Activated T-cell treated with anti-CD3 and anti-CD28 coated beads for 24 hours (primary cell): ENCODE measurements around the gene BRCC3.

Experiments
- DNase-seq: peaks from one replicate; pipeline ENCODE4 v3.0.0-alpha.2; 2020; ENCODE audit warnings: low read depth

BRCC3 gene

GRCh38 chrX:155056877-155057792, 14.2 kb upstream of the BRCC3 start:
- peak; percentile 8 for DNase-seq

- DNase-seq: no peak
Measured at GRCh38 chrX:155061760-155062159, 9.5 kb upstream of the BRCC3 start.

DNA sequence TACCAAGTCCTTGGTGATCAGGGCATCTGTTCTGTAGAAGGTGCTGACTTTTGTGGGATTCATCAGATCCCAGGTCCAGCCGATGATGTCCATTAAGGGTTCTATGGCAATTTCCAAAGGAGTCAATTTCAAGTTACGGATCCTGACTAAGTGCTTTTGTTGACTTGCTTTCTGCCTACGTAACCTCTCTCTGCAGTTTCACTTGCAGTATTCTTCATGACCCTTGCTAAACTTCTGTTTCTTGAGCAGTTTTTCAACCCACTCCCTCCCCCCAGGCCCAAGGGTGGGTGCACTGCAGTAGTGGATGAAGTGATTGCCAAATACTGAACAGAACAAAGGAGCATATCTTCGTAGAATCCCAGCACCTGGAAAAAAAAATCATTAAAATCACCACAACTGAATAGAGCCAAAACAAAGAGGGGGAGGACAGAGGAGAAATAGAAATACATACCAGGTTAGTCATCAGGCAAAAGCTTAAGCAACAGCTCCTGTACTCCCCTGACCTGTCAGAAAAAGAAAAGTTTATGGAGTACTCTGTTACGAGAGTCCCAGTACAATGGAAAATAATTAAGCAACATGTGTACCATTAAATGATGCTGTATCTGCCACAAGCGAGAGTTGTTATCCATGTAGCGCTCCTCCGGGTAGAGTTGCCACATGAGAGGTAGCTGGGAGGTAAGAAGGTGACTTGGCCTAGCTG, 6.1 kb upstream of the BRCC3 start:
- DNase-seq: no peak

- DNase-seq: no peak
Measured at GRCh38 chrX:155068165-155068564, 3.1 kb upstream of the BRCC3 start.

DNA sequence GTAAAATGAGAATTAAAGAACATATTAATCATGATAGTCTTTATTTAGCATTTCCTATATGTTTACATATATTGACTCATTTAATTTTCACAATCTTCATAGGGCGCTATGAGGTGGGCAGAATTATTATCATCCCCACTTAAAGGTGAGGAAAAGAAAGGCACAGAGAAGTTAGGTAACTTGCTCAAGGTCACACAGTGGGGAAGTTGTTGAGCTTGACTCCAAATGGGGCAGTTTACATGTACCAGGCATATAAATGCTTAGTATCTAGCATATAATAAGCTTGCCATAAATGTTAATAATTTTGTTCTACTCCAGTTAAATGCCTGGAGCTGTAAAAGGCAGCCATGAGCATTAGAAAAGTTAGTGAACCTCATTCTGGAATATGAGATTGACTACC, 1.9 kb upstream of the BRCC3 start:
- no peak for DNase-seq

- DNase-seq: no peak
Measured at GRCh38 chrX:155070038-155070437, 1.3 kb upstream of the BRCC3 start.

- DNase-seq: no peak
Measured at GRCh38 chrX:155070663-155070974, 689 bp upstream of the BRCC3 start.

DNA sequence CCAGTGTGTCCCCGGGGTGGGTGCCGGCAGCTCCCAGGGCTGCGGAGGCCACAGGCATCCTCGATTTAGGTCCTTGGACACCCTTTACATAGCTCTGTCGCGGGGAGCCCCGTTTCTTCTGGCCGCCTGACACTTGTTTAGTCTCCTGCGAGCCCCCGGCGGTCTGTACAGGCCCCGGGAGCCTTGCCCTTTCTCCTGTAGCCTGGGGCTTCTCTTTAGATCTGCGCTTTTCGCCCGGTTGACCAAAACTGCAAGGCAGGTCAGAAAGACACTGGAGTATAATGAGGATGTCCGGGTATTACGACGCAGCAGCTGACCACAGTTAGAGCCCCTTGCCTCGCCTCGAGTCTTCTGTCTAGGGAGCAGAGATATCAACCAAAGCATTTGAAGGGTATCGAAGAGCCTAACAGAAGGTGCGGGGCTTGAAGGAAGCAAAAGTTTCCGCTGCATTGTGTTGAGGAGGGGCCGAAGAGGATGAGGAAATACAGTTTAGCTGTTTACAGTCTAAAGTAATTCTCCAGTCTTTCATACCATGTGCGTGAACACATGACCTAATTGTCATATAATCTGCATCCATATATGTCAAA, 479 bp downstream of the BRCC3 start:
- no peak for DNase-seq

- peak; percentile 12 for DNase-seq
Measured at GRCh38 chrX:155086202-155086840, 15.0 kb downstream of the BRCC3 start.

GRCh38 chrX:155086961-155087735, 15.8 kb downstream of the BRCC3 start:
- no peak for DNase-seq

DNA sequence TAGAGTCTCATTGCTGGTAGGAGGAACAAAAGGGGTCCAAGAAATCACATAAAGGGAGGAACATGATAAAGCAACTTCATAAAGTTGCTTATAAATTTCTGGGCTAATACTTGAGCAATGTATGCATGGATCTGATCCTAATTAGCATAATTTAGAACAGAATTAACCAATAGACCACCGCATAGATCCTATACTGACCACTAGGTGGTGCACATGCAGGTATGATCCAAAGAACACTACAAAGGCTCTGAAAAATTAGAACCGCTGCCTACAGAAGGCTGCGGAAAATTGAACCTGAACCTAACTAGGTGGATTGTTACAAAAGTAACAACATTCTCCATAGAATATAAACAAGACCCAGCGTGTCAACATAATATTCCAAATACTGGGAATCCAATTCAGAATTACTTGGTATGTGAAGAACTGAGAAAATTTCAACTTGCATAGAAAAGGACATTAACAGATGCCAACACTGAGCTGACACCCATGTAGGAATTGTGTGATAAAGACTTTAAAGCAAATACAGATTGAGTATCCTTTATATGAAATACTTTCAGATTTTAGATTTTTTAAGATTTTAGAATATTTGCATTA, 23.3 kb downstream of the BRCC3 start:
- peak; percentile 10 for DNase-seq

DNA sequence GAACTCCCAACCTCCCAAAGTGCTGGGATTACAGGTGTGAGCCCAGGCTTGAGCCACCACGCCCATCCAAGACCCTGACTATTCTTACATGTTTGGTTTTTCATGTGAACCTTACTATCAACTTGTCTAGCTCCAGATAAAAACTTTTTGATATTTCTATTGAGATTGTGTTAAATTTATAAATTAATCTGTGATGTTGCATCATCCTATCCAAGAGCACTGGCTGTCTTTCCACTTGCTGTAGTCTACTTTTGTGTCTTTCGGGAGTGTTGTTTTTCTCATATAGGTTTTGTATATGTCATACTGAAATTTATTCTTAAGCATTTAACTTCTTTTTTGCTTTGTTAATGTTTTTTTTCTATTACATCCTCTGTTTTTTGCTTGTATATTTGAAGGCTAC, 34.6 kb downstream of the BRCC3 start:
- no peak for DNase-seq

GRCh38 chrX:155108427-155108826, 37.1 kb downstream of the BRCC3 start:
- no peak for DNase-seq

- no peak for DNase-seq
Measured at GRCh38 chrX:155112171-155112570, 40.9 kb downstream of the BRCC3 start.

DNA sequence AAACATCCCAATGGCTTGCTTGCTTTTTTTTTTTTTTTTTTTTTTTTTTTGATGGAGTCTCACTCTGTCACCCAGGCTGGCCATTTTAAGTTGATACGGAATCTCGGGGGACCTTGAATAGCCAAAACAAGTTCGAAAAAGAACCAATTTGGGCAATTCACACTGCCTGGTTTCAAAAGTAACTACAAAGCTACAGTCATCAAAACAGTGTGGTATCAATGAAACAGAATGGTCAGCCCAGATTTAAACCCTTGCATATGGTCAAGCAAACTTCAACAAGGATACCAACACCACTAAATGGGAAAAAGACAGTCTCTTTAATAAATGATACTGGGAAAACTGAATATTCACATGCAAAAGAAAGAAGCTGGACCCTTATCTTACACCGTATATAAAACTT, 41.8 kb downstream of the BRCC3 start:
- DNase-seq: no peak

- no peak for DNase-seq
Measured at GRCh38 chrX:155115174-155115819, 44.0 kb downstream of the BRCC3 start.

- no peak for DNase-seq
Measured at GRCh38 chrX:155127465-155127864, 56.2 kb downstream of the BRCC3 start.

DNA sequence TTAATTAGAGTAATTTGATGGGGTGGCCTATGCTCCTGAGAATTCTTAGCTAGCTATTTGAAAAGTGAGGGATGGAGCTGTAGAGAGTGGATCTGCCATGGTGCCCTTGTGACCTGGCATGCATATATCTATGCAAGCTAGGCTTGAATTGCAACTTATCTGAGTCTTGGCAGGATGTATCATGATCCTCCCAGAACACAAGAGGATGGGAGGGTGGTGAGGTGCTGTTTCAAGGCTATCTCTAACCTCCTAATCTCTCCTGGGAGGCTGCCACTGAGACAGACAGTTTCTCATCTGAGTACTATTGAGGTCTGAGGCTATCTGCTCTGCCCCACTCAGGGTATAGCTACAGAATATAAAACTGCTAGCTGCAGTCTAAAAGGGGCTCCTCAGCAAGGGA, 56.6 kb downstream of the BRCC3 start:
- DNase-seq: no peak

DNA sequence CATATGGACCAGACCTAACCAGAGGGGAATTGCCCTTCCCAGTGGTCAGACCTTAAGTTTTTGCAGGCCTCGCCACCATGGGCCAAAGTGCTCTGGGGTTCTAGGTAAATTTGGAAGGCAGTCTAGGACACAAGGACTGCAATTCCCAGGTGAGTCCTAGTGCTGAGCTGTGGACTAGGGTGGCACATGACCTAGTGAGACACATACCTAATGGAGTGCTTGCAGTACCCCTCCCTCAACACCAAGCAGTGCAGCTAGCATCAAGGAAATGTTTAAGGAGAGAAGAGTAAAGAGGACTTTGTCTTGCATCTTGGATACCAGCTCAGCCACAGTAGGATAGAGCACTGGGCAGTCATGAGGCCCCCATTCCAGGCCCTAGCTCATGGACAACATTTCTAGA, 60.8 kb downstream of the BRCC3 start:
- no peak for DNase-seq

- DNase-seq: no peak
Measured at GRCh38 chrX:155134255-155134654, 62.9 kb downstream of the BRCC3 start.

DNA sequence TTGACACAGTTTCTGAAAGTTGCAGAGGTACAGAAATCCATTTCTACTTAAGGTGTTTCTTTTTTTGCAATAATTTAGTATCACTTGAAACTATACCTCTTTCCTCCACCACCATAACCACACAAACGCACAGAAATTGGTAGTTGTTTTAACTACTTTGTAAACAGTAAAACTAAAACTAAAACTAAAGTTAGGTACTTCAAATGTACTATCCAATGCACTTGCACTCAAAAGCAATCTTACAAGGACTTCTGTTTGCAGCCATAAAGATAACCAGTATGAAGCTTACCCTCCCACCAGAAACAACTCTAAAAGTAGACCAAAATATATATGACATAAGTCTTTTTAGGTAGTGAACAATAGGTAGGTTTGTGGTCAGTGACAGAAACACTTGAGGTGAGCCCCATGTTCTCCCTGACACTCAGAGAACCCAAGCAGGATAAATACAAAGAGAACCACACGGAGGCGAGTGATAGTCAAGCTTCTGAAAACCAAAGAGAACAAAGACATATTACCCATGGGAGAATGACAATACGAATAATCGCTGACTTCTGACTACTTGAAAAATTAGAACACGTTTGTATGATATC, 72.7 kb downstream of the BRCC3 start:
- no peak for DNase-seq
